NCI-H2081 (cell line): Measurements from ENCODE around the gene GAS7.

Experiments used
- DNase-seq, 2 experiments: peaks; one replicate each; lab custom pipeline; 2025; lab: John Stamatoyannopoulos, UW

The GAS7 gene

DNA sequence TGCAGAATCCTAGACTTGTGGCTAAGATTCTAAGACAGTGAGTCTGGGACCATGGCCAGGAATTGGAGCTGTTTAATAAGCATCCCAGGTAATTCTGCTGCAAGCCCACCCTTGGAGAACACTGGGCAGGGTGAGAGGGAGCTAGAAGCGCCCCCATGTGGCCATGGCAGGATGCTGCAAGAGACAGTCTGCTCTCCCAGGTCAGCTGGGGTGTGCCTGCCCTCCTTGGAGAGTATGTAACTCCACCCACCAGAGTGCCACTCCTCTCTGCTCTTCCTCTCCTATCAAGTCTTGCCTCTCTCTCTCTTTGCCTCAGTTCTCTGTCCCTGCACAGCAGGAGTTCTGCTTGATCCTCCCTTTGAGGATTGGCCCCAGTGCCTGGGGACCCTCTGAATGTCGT is 308.3 kb downstream of the GAS7 start:
- DNase-seq: no peak

GRCh38 chr17:9887508-9887907 is 310.9 kb downstream of the GAS7 start:
- no peak for DNase-seq

DNA sequence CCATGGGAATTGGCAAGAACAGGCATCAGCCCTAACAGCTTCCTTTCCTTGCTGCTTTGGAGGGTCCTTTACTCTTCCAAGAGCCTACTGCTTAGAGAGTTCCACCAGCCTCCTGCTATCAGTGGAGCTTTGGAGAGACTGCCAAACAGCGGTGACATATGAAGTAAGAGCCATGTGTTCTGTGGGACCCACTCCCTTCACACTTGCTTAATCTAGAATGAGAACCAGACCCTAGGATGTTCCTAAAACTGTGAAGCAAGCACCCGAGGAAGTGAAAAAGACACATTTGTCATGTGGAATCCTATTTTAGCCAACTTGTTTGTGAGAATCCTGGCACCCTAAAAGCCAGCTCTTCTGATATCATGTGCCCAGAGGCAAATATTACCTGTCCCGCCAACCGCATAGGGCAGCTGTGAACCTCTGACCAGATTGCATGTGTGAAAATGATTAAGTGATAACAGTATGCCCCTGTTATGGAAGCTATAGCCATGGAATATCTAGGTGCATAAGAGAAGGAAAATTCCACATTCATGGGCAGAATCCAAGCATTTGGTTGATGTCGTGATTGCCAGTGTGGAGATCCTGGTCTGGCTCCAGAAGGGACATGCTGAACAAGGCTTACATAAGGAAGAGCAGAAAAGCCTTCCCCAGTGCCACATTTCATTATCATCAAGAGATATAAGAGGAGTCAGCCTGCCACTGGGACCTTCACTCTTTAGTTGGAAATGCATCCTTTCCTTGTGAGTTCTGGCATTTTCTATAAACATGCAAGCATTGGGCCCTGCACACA is 312.1 kb downstream of the GAS7 start:
- DNase-seq: no peak

- no peak for DNase-seq
Measured at GRCh38 chr17:9883451-9883850, 315.0 kb downstream of the GAS7 start.

DNA sequence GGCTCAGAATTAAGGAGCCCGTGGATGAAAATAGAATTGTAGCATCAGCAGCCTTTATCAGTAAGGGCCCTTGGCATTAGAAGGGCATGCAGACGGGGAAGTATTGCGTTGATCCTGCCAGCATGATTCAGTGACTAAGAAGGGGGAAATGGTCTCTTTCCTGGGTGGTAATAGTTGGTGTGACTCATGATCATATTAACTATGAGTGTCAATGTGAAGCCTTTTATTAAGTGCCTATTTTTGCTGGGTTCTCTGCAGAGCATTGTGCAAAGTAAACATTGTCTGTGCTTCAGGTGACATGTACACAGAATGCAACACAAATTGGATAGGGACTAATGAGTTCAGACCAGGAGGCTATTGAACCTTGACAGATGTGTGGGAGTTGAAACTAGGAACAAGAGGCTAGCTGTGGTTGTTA is 317.8 kb downstream of the GAS7 start:
- no peak for DNase-seq

DNA sequence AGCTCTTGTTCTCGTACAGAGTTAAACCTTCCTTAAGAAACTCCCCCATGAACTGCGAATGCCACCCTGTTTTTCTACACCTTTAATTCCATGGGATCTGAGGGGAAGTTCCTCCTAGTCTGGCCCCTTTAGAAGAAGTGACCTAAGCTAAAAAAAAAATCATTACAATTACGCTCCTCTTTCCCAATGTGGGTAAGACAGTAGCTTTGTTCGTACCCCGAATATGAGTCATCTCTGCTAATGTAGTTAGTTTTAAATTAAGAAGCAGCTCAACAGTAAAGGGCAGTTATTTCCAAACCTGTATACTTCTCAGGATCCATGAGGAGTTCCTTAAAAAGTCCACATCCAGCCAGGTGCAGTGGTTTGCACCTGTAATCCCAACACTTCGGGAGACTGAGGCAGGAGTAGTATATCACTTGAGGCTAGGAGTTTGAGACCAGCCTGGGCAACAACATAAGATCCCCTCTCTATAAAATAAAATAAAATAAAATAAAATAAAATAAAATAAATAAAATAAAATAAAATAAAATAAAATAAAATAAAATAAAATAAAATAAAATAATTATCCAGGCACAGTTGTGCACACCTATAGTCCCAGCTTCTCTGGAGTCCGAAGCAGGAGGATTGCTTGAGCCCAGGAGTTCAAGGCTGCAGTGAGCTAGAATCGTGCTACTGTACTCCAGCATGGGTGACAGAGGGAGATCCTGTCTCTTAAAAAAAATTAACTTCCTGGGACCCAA is 319.4 kb downstream of the GAS7 start:
- no peak for DNase-seq

DNA sequence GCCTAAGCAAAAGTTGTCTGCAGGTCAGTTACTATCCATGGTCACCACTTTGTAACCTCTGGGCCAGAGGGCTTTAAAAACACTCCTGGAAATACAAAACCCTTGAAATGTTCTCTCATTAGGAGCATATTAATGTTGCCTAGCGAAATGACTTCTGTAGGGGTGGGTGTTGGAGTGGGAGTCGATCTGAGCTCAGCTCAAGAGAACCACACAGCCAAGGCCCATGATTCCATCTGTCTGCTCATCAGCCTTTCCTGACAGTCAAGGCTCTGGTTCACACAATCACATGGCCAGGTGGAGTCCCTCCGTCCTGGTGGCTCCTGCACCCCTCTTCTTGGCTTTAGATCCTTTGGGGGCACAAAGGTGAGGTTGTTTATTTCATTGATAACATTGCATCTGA is 320.1 kb downstream of the GAS7 start:
- no peak for DNase-seq

- no peak for DNase-seq
Measured at GRCh38 chr17:9875441-9875840, 323.0 kb downstream of the GAS7 start.

DNA sequence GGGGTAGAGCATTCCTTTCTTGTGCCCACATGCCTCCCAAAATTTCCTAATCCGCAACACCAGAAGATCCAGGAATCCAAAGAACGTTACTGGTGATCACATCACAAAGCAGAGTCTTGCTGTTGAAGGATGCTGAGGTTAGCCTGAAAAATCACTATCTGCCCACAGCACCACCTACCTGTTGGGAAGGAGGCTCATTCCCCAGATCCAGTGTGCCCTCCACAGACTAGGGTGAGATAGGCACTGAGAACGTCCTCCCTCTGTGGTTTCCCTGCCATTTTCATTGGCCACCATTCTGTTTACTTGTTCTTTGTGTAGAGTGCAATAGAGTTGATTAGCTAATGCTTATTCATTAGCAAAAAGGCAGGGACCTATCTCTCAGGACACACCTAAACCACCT is 323.7 kb downstream of the GAS7 start:
- DNase-seq: no peak

- no peak for DNase-seq
Measured at GRCh38 chr17:9872852-9873251, 325.6 kb downstream of the GAS7 start.

- DNase-seq: no peak
Measured at GRCh38 chr17:9868552-9868951, 329.9 kb downstream of the GAS7 start.

DNA sequence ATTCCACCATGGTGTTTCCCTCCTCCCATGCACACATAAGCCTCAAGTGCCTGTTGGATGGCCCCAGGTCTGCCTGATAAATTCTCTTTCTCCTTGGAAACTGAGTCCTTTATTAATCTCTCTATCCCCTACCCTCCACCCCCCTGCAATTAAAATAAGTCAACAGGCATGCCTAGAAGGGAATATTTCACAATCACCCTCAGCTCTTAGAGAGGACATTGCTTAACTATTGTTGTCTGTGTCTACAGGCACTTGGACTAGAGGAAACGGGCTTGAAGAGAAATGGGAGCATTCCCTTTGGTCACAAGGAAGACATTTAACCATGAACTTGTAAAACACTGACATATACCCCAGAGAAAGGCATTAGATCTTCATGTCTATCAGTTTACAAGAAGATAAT is 332.8 kb downstream of the GAS7 start:
- no peak for DNase-seq

DNA sequence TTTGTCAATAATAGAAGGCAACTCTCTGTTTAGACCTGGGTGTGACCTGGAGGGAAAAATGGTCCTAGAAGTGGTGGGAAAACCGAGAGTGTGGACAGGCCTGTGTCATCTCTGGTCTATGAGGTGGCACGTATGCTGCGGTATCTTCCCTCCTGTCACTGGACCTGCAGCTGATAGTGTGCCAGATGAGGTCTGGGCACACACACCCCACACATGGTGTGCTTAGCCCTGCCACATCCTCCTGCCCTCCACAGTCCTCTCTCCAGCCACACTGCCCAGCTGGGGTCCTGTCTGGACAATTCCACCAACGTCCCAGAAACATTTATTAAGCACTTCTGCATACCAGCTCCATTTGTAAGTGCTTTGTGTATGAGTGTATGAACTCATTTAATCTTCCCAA is 335.5 kb downstream of the GAS7 start:
- no peak for DNase-seq

DNA sequence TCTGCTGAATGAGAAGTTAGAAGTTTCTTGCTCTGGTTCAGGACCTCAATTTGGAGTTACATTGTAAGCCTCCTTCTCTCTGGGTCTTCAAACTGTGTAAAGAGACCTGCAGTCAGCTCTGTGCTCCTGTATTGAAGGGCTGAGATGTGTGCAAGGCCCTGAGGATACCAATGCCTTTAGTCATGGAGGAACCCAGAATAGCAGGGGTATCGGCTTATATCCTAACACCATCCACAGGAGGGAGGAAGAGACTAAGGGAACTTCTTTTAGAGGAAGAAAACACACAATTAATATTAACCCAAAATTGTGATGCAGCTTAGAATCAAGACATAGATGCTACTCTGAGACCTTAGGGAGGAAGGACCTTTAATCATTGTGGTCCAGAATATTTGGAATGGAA is 336.2 kb downstream of the GAS7 start:
- no peak for DNase-seq

- no peak for DNase-seq
Measured at GRCh38 chr17:9860851-9861250, 337.6 kb downstream of the GAS7 start.
